Activated T-cell treated with anti-CD3 and anti-CD28 coated beads, Interleukin-2, amount 50 U/mL, for 72 hours (primary cell): ENCODE measurements around the gene TNFAIP8. TPM values are rescaled to one million over a fixed set of nuclear protein-coding genes. Genes with fewer than 3 reads are reported as not detected.

Experiments
- ATAC-seq, 2 donors: fragments of 150-1000 bp; cut with Tn5 transposase; replicated peaks in 1 of 2; 2 replicates each; pipeline ENCODE4 v1.10.0; 2021; ENCODE audit warnings: moderate library complexity in 2 of 2, mild to moderate bottlenecking in 1 of 2
- DNase-seq, 2 donors: peaks; one replicate each; pipeline ENCODE4 v3.0.0; 2021 to 2022; ENCODE audit warnings: mixed read lengths in 1 of 2
- H3K27ac Mint-ChIP-seq: one replicate; pipeline ENCODE4 v1.8.0; 2022; ENCODE audit warnings: mild to moderate bottlenecking, moderate library complexity, mixed read lengths
- H3K27me3 Mint-ChIP-seq: one replicate; pipeline ENCODE4 v1.8.0; 2022; ENCODE audit warnings: low read depth, mixed read lengths
- H3K36me3 Mint-ChIP-seq, 2 donors: one replicate each; pipeline ENCODE4 v1.8.0; 2022; ENCODE audit warnings: mixed read lengths in 2 of 2, mild to moderate bottlenecking in 1 of 2; ENCODE audit not compliant: insufficient read depth in 2 of 2
- H3K4me1 Mint-ChIP-seq: one replicate; pipeline ENCODE4 v1.8.0; 2022; ENCODE audit warnings: low read depth, mixed read lengths
- H3K4me3 Mint-ChIP-seq, 2 donors: one replicate each; pipeline ENCODE4 v1.8.0; 2022; ENCODE audit warnings: mild to moderate bottlenecking in 2 of 2, mixed read lengths in 2 of 2, moderate library complexity in 2 of 2
- H3K9me3 Mint-ChIP-seq, 2 donors: one replicate each; pipeline ENCODE4 v1.8.0; 2022; ENCODE audit warnings: mixed read lengths in 2 of 2
- total RNA-seq, 2 donors: library from RNA; stranded (reverse); gene quantifications; one replicate each; pipeline ENCODE4 v1.2.3, GENCODE V29; 2022

Gene TNFAIP8
- total RNA-seq = 100 to 1,000 TPM; 117 to 137 TPM

GRCh38 chr5:119355685-119356611, at the start of gene TNFAIP8:
Gene TNFAIP8 (plus strand): TSS chr5:119356019. CDS start chr5:119356091, 72 bp downstream.
- H3K36me3 Mint-ChIP-seq = peaks cover 24 to 32% of the 10 kb centered on the region in 2 donors
- H3K4me3 Mint-ChIP-seq = peak within 1 kb of the TSS; percentile 96 to 99
- H3K9me3 Mint-ChIP-seq = no peaks in the 10 kb centered on the region
- peak; percentile 76 to 78 for ATAC-seq
- H3K27me3 Mint-ChIP-seq = no peaks in the 10 kb centered on the region
- H3K27ac Mint-ChIP-seq = peak within 1 kb of the TSS; percentile 99
- H3K4me1 Mint-ChIP-seq = peaks cover 71% of the 10 kb centered on the region
- peak; percentile 80 to 86 for DNase-seq

- Mint-ChIP-seq H3K27me3 (no peaks in the 10 kb centered on the region), H3K36me3 (peaks cover 8 to 11% of the 10 kb centered on the region in 2 donors), H3K4me1 (peaks cover 97% of the 10 kb centered on the region), H3K9me3 (no peaks in the 10 kb centered on the region), H3K27ac (peak overlapping the region; percentile 39), H3K4me3 (no peak overlapping the region)
- DNase-seq (no peak), ATAC-seq (no peak)
These were observed 48.6 kb upstream of the TNFAIP8 start for GRCh38 chr5:119307170-119307569.

GRCh38 chr5:119309326-119309725, 46.5 kb upstream of the TNFAIP8 start:
- no peaks in the 10 kb centered on the region for H3K9me3 Mint-ChIP-seq

GRCh38 chr5:119311688-119312087, 44.1 kb upstream of the TNFAIP8 start:
- H3K27ac Mint-ChIP-seq = peak overlapping the region; percentile 91
- no peaks in the 10 kb centered on the region for H3K9me3 Mint-ChIP-seq
- DNase-seq (no peak), ATAC-seq (no peak)
- H3K27me3 Mint-ChIP-seq = no peaks in the 10 kb centered on the region
- peaks cover 98% of the 10 kb centered on the region for H3K4me1 Mint-ChIP-seq
- H3K36me3 Mint-ChIP-seq = peaks cover 8 to 10% of the 10 kb centered on the region in 2 donors
- H3K4me3 Mint-ChIP-seq = peak overlapping the region in 1 of 2 donors; percentile 65

More at GRCh38 chr5:119309326-119309725, 46.5 kb upstream of the TNFAIP8 start:
- no peak for ATAC-seq
- H3K36me3 Mint-ChIP-seq = peaks cover 8 to 11% of the 10 kb centered on the region in 2 donors
- peak overlapping the region; percentile 100 for H3K27ac Mint-ChIP-seq
- H3K4me3 Mint-ChIP-seq = peak overlapping the region; percentile 84 to 98
- no peak for DNase-seq
- H3K4me1 Mint-ChIP-seq = peaks cover 97% of the 10 kb centered on the region
- H3K27me3 Mint-ChIP-seq = no peaks in the 10 kb centered on the region

- Mint-ChIP-seq H3K36me3 (peaks cover 8 to 10% of the 10 kb centered on the region in 2 donors), H3K27ac (peak overlapping the region; percentile 91), H3K4me3 (peak overlapping the region; percentile 51 to 80), H3K4me1 (peaks cover 97% of the 10 kb centered on the region), H3K9me3 (no peaks in the 10 kb centered on the region), H3K27me3 (no peaks in the 10 kb centered on the region)
- DNase-seq (no peak), ATAC-seq (no peak)
These were observed 43.4 kb upstream of the TNFAIP8 start for GRCh38 chr5:119312403-119312802.

- Mint-ChIP-seq H3K9me3 (no peaks in the 10 kb centered on the region), H3K27me3 (no peaks in the 10 kb centered on the region), H3K4me3 (peak overlapping the region; percentile 49 to 80), H3K4me1 (peaks cover 97% of the 10 kb centered on the region), H3K27ac (peak overlapping the region; percentile 91), H3K36me3 (peaks cover 8 to 10% of the 10 kb centered on the region in 2 donors)
- ATAC-seq (no peak), DNase-seq (no peak)
These were observed 42.6 kb upstream of the TNFAIP8 start for GRCh38 chr5:119313197-119313596.

GRCh38 chr5:119313658-119314605, 41.9 kb upstream of the TNFAIP8 start:
- H3K4me1 Mint-ChIP-seq = peaks cover 97% of the 10 kb centered on the region
- no peak for DNase-seq
- peak overlapping the region; percentile 91 for H3K27ac Mint-ChIP-seq
- no peaks in the 10 kb centered on the region for H3K9me3 Mint-ChIP-seq
- peak overlapping the region; percentile 72 to 80 for H3K4me3 Mint-ChIP-seq
- H3K27me3 Mint-ChIP-seq = no peaks in the 10 kb centered on the region
- peak in 1 of 2 donors; percentile 12 for ATAC-seq
- H3K36me3 Mint-ChIP-seq = peaks cover 8% of the 10 kb centered on the region in 2 donors

- Mint-ChIP-seq H3K27me3 (no peaks in the 10 kb centered on the region), H3K36me3 (peaks cover 3 to 4% of the 10 kb centered on the region in 2 donors), H3K4me1 (peaks cover 97% of the 10 kb centered on the region), H3K27ac (peak overlapping the region; percentile 91), H3K4me3 (peak overlapping the region; percentile 72 to 80), H3K9me3 (no peaks in the 10 kb centered on the region)
- peak; percentile 66 to 68 for DNase-seq
- peak; percentile 76 to 81 for ATAC-seq
These were observed 40.3 kb upstream of the TNFAIP8 start for GRCh38 chr5:119315516-119315949.

GRCh38 chr5:119316086-119316485, 39.7 kb upstream of the TNFAIP8 start:
- peak; percentile 62 to 71 for ATAC-seq
- Mint-ChIP-seq H3K4me3 (peak overlapping the region; percentile 72 to 80), H3K27ac (peak overlapping the region; percentile 91), H3K4me1 (peaks cover 97% of the 10 kb centered on the region), H3K9me3 (no peaks in the 10 kb centered on the region), H3K36me3 (peaks cover 0 to 2% of the 10 kb centered on the region in 2 donors), H3K27me3 (no peaks in the 10 kb centered on the region)
- DNase-seq = peak in 1 of 2 donors; percentile 65

- H3K27me3 Mint-ChIP-seq = no peaks in the 10 kb centered on the region
- DNase-seq (no peak), ATAC-seq (no peak)
- H3K27ac Mint-ChIP-seq = peak overlapping the region; percentile 91
- peaks cover 98% of the 10 kb centered on the region for H3K4me1 Mint-ChIP-seq
- H3K36me3 Mint-ChIP-seq = no peaks in the 10 kb centered on the region
- H3K9me3 Mint-ChIP-seq = no peaks in the 10 kb centered on the region
- peak overlapping the region in 1 of 2 donors; percentile 80 for H3K4me3 Mint-ChIP-seq
These were observed 38.9 kb upstream of the TNFAIP8 start for GRCh38 chr5:119316906-119317305.

- H3K4me1 Mint-ChIP-seq = peaks cover 98% of the 10 kb centered on the region
- peak in 1 of 2 donors; percentile 39 for DNase-seq
- H3K27me3 Mint-ChIP-seq = no peaks in the 10 kb centered on the region
- peak overlapping the region; percentile 93 for H3K27ac Mint-ChIP-seq
- H3K36me3 Mint-ChIP-seq = peaks cover 0 to 1% of the 10 kb centered on the region in 2 donors
- peak; percentile 8 to 25 for ATAC-seq
- no peaks in the 10 kb centered on the region for H3K9me3 Mint-ChIP-seq
- peak overlapping the region; percentile 68 to 69 for H3K4me3 Mint-ChIP-seq
These were observed 37.4 kb upstream of the TNFAIP8 start for GRCh38 chr5:119318256-119318894.

- peaks cover 98% of the 10 kb centered on the region for H3K4me1 Mint-ChIP-seq
- H3K27me3 Mint-ChIP-seq = no peaks in the 10 kb centered on the region
- H3K9me3 Mint-ChIP-seq = no peaks in the 10 kb centered on the region
- DNase-seq = no peak
- H3K4me3 Mint-ChIP-seq = peak overlapping the region; percentile 69 to 81
- H3K27ac Mint-ChIP-seq = peak overlapping the region; percentile 93
- peaks cover 0 to 1% of the 10 kb centered on the region in 2 donors for H3K36me3 Mint-ChIP-seq
- no peak for ATAC-seq
These were observed 36.4 kb upstream of the TNFAIP8 start for GRCh38 chr5:119319401-119319800.
